Measurements from ENCODE around the gene ABLIM3. TPM values are rescaled to one million over a fixed set of nuclear protein-coding genes. Genes with fewer than 3 reads are reported as not detected.

The ABLIM3 gene
- total and polyA plus RNA-seq, 11 donors = 43.2 to 175 (median 97.8) TPM

DNA sequence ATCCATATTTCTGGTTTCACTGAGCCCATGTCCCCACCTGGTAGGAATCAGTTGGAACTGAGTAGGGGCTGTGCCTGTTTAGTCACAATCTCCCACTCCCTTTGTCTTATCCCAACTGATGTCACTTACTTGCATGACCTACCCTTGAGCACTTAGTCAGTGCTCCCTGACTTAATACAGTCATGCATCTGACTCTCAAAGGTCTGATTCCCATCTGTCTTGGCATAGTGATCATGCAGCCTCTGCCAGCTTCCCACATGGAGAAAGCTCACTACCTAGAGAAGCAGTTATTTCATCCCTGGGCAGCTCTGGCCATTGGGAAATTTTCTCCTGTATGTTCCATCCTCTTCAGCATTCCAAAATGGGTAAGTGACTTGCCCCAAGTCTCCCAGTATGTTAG is 24.8 kb downstream of the ABLIM3 start:
- Histone ChIP-seq H3K4me3 (no peak overlapping the region), H3K27me3 (no peaks in the 10 kb centered on the region), H3K27ac (peak overlapping the region in 3 of 12 donors; percentile 1 to 31 (median 21)), H3K9me3 (no peaks in the 10 kb centered on the region), H3K4me1 (peaks cover 5 to 83% (median 38%) of the 10 kb centered on the region in 12 donors), H3K36me3 (peaks cover 0 to 9% (median 0%) of the 10 kb centered on the region in 9 donors)
- TF ChIP-seq, protein P1, sequence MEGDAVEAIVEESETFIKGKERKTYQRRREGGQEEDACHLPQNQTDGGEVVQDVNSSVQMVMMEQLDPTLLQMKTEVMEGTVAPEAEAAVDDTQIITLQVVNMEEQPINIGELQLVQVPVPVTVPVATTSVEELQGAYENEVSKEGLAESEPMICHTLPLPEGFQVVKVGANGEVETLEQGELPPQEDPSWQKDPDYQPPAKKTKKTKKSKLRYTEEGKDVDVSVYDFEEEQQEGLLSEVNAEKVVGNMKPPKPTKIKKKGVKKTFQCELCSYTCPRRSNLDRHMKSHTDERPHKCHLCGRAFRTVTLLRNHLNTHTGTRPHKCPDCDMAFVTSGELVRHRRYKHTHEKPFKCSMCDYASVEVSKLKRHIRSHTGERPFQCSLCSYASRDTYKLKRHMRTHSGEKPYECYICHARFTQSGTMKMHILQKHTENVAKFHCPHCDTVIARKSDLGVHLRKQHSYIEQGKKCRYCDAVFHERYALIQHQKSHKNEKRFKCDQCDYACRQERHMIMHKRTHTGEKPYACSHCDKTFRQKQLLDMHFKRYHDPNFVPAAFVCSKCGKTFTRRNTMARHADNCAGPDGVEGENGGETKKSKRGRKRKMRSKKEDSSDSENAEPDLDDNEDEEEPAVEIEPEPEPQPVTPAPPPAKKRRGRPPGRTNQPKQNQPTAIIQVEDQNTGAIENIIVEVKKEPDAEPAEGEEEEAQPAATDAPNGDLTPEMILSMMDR (IDR thresholded peaks at IDR 0.05) = no peak
- no peak for TF ChIP-seq POLR2A (IDR thresholded peaks at IDR 0.05)
- no peak for DNase-seq
- ATAC-seq = peak in 3 of 4 donors; percentile 8 to 81 (median 75)
- intact Hi-C loops (cut with DNase I) = no loop called here

DNA sequence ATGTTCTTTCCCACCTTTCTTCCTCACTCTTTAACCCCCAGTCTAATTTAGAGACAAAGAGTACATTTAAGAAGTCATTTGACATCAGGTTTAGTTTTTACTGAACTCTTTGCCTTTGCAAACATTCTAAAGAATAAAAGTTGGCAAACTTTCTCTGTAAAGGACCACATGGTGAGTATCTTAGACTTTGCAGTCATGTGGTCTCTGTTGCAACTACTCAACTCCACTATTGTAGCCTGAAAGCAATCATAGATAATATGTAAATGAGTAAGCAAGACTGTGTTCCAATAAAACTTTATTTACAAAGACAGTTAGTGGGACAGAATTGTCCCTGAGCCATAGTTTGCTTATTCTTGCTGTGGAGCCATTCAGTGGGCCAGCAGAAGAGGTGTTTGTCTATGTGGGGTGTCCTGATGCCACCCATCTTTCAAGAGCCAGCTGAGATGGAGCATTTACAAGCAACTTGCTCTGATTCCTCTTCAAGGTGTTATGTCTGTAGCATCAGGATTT is 25.4 kb downstream of the ABLIM3 start:
- intact Hi-C loops (cut with DNase I) = no loop called here

GRCh38 chr5:149168276-149168906 is 27.1 kb downstream of the ABLIM3 start:
- ATAC-seq = no peak
- TF ChIP-seq POLR2A (IDR thresholded peaks at IDR 0.05) = no peak
- TF ChIP-seq, protein P1 (IDR thresholded peaks at IDR 0.05) = no peak
- no peaks in the 10 kb centered on the region for H3K27me3 ChIP-seq
- peaks cover 3 to 83% (median 37%) of the 10 kb centered on the region in 12 donors for H3K4me1 ChIP-seq
- peaks cover 0 to 9% (median 0%) of the 10 kb centered on the region in 9 donors for H3K36me3 ChIP-seq
- 87 to 94% (median 89%) methylated on average over 4 of the region's 4 CpGs for WGBS, 4 donors
- H3K4me3 ChIP-seq = no peak overlapping the region
- no peaks in the 10 kb centered on the region for H3K9me3 ChIP-seq
- DNase-seq = no peak
- intact Hi-C loops (cut with DNase I) = no loop called here
- H3K27ac ChIP-seq = peak overlapping the region in 1 of 12 donors; percentile 9

More for the DNA sequence above, 25.4 kb downstream of the ABLIM3 start:
- Histone ChIP-seq H3K4me3 (no peak overlapping the region), H3K4me1 (peaks cover 2 to 83% (median 37%) of the 10 kb centered on the region in 12 donors), H3K27me3 (no peaks in the 10 kb centered on the region), H3K9me3 (no peaks in the 10 kb centered on the region), H3K36me3 (peaks cover 0 to 9% (median 0%) of the 10 kb centered on the region in 9 donors), H3K27ac (peak overlapping the region in 3 of 12 donors; percentile 1 to 31 (median 21))
- TF ChIP-seq POLR2A (IDR thresholded peaks at IDR 0.05) = no peak
- TF ChIP-seq, protein P1 (IDR thresholded peaks at IDR 0.05) = no peak
- DNase-seq (no peak), ATAC-seq (no peak)

DNA sequence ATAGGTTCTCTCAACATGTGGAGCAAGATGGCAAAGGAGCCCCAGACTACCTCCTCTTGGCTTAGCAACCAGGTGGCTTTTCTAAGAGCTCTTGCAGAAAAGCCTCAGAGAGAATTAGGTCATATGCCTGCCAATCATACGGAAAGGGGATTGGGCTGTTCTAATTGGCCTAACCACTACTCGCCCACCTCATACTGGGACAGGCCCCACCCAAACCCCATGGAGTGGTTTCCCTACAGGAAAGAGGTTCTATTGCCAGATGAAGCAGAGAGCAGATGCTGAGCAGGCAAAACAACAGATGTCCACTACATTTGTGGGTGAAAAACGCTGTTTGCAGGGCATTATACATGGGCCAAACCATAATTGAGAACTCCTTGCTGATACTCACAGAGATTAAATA is 29.0 kb downstream of the ABLIM3 start:
- no peak for TF ChIP-seq POLR2A (IDR thresholded peaks at IDR 0.05)
- TF ChIP-seq, protein P1 (IDR thresholded peaks at IDR 0.05) = no peak
- peaks cover 0 to 9% (median 0%) of the 10 kb centered on the region in 9 donors for H3K36me3 ChIP-seq
- H3K9me3 ChIP-seq = no peaks in the 10 kb centered on the region
- intact Hi-C loops (cut with DNase I) = no loop called here
- ATAC-seq (peak in 3 of 4 donors; percentile 23 to 44 (median 42)), DNase-seq (peak in 2 of 5 donors; percentile 34 to 62)
- H3K27me3 ChIP-seq = no peaks in the 10 kb centered on the region
- peaks cover 5 to 84% (median 51%) of the 10 kb centered on the region in 12 donors for H3K4me1 ChIP-seq
- no peak overlapping the region for H3K4me3 ChIP-seq
- WGBS, 4 donors = 52 to 64% (median 57%) methylated on average over 3 of the region's 3 CpGs
- peak overlapping the region in 5 of 12 donors; percentile 8 to 36 (median 15) for H3K27ac ChIP-seq
